Naive thymus-derived CD8-positive, alpha-beta T cell (primary cell): ENCODE data around the gene HRH4. TPM values are rescaled to one million over a fixed set of nuclear protein-coding genes. Genes with fewer than 3 reads are reported as not detected.

ENCODE experiments used
- ATAC-seq, 2 donors: fragments of 150-1000 bp; cut with Tn5 transposase in 1 of 2; sonication (Bioruptor Pico), chemical (Tn5 transposase) in 1 of 2; 1 replicate in 1 of 2; 2 replicates in 1 of 2; pipeline ENCODE4 v1.10.0; 2021; ENCODE audit warnings: mild to moderate bottlenecking in 2 of 2, moderate library complexity in 2 of 2
- POLR2A ChIA-PET: fragments of 350-600 bp; sonication (Branson Sonifier 250); formaldehyde crosslinking; loops from one replicate; lab custom pipeline; 2021; ENCODE audit warnings: antibody characterized with exemption; lab: Charles Lee
- DNase-seq, 10 donors: peaks; one replicate each; pipeline versions ENCODE4 v3.0.0 to v3.0.0-alpha.2; 2020 to 2022
- H3K27ac Mint-ChIP-seq, 10 donors: one replicate each; pipeline ENCODE4 v1.8.0; 2020 to 2022; ENCODE audit warnings: mild to moderate bottlenecking in 10 of 10, mixed read lengths in 10 of 10, moderate library complexity in 4 of 10, inconsistent platforms in 1 of 10
- H3K27me3 Mint-ChIP-seq, 5 donors: one replicate each; pipeline ENCODE4 v1.8.0; 2021 to 2022; ENCODE audit warnings: mixed read lengths in 5 of 5
- H3K36me3 Mint-ChIP-seq, 3 donors: one replicate each; pipeline ENCODE4 v1.8.0; 2020 to 2022; ENCODE audit warnings: mixed read lengths in 3 of 3, mild to moderate bottlenecking in 2 of 3, inconsistent platforms in 1 of 3
- H3K4me1 Mint-ChIP-seq, 4 donors: one replicate each; pipeline ENCODE4 v1.8.0; 2021 to 2022; ENCODE audit warnings: mixed read lengths in 4 of 4
- H3K4me3 Mint-ChIP-seq, 10 donors: one replicate each; pipeline ENCODE4 v1.8.0; 2020 to 2022; ENCODE audit warnings: mild to moderate bottlenecking in 10 of 10, mixed read lengths in 10 of 10, moderate library complexity in 6 of 10, inconsistent platforms in 1 of 10
- H3K9me3 Mint-ChIP-seq, 9 donors: one replicate each; pipeline ENCODE4 v1.8.0; 2020 to 2022; ENCODE audit warnings: mixed read lengths in 9 of 9, mild to moderate bottlenecking in 3 of 9, inconsistent platforms in 1 of 9, moderate library complexity in 1 of 9
- polyA plus RNA-seq, 3 donors: library from polyadenylated mRNA; unstranded; fragments of 300-500 nt; fragmentation: Illumina TruSeq; gene quantifications; one replicate each; pipeline ENCODE4 v1.2.3, GENCODE V29; 2021
- total RNA-seq, 8 experiments: library from RNA in 2 of 8; stranded (reverse) in 2 of 8; gene quantifications; one replicate each; pipeline ENCODE4 v1.2.3 and lab custom pipeline; 2021 to 2026

Gene HRH4
- total and polyA plus RNA-seq, 5 experiments from 2014 or later, result 0.29 TPM; not detected in 4

DNA sequence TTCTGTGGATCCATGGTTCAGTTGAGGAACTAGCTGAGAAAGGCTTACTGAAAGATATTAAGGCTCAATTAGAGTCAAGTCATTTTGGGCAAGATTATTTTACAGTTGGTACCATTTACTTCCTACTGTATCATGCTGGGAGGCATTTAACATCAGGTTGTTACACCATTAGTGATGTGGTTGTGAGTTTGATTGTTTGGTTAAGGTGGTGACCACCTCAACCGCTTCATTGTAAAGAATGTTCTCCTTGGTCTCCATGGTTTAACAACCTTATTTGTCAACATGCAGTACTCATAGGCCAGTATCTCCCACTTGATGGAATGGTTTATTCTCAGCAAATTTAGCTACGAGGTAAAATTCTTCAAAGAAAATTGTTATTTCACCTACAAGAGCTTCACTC, 34.1 kb downstream of the HRH4 start:
- ATAC-seq (no peak), DNase-seq (no peak)
- POLR2A ChIA-PET, result no interaction called here
- no peak overlapping the region for H3K4me3 Mint-ChIP-seq
- H3K27me3 Mint-ChIP-seq, result peaks cover 1 to 23% (median 10%) of the 10 kb centered on the region in 5 donors
- H3K27ac Mint-ChIP-seq, result no peak overlapping the region
- H3K4me1 Mint-ChIP-seq, result peaks cover 2 to 13% (median 6%) of the 10 kb centered on the region in 4 donors
- H3K36me3 Mint-ChIP-seq, result no peaks in the 10 kb centered on the region
- peaks cover 0 to 5% (median 0%) of the 10 kb centered on the region in 9 donors for H3K9me3 Mint-ChIP-seq

DNA sequence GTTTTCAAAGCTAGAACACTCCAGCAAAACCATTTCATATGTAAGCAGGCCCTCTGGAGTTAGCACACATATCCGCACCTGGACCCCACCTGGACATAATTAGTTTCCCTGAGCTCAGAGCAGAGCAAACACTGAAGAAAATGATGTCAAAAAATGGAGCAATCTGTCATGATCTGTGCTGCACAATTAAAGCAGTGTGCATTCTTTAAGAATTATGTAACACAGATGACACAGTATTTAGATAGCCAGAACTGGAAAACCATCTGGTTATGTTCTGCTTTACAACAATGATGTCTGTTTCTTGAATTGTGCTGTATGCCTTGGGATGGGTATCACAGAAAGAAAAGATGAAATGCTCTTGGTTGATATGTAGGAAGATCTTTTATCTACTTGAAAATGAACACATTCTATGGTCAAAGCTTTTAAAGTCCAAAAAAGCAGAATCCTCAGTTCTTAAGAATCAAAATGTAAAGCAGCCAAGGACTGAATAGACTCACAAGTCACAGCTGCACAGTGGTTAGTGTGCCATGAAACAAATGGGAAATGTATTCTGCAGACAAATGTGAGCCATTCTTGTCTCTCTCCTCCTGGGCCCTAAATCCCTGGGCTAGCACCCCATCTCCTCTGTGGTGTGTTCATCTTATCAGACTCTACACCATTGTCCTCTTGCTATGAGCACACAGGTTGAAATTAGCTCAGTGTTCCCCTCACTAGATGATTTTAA, 36.8 kb downstream of the HRH4 start:
- H3K4me3 Mint-ChIP-seq, result no peak overlapping the region
- H3K27me3 Mint-ChIP-seq, result peaks cover 4 to 23% (median 11%) of the 10 kb centered on the region in 5 donors
- H3K27ac Mint-ChIP-seq, result no peak overlapping the region
- DNase-seq (no peak), ATAC-seq (no peak)
- POLR2A ChIA-PET, result no interaction called here
- H3K9me3 Mint-ChIP-seq, result peaks cover 0 to 5% (median 0%) of the 10 kb centered on the region in 9 donors
- peaks cover 0 to 6% (median under 1%) of the 10 kb centered on the region in 4 donors for H3K4me1 Mint-ChIP-seq
- no peaks in the 10 kb centered on the region for H3K36me3 Mint-ChIP-seq

DNA sequence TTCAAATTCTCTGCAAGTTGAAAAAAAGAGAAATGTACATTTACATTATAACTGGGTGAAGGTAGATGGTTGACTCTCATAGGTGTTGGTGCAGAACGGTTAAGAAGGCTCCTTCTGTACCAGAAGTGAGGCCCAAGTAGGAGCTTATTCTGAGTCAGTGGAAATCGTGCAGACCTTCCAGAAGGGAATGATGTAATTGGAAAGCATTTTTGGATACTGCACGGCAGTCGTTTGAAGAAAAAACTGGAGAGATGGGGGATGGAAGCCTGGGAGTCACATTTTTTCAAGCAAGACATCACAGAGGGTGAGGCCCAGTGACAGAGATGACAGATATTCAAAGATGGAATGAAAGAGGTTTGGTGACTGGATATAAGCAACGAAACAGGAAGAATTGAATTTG, 39.4 kb downstream of the HRH4 start:
- Mint-ChIP-seq H3K4me3 (no peak overlapping the region), H3K4me1 (no peaks in the 10 kb centered on the region), H3K27me3 (peaks cover 2 to 12% (median 8%) of the 10 kb centered on the region in 5 donors), H3K36me3 (no peaks in the 10 kb centered on the region), H3K9me3 (no peaks in the 10 kb centered on the region), H3K27ac (no peak overlapping the region)
- POLR2A ChIA-PET, result interaction anchor here (0.7 kb wide), 1 partner anchor 137 kb away, joined by 3 read pairs; no protein-coding TSS in a partner anchor
- DNase-seq, result no peak
- ATAC-seq, result no peak

GRCh38 chr18:24500217-24500616, 39.8 kb downstream of the HRH4 start:
- Mint-ChIP-seq H3K27me3 (peaks cover under 1 to 12% (median 8%) of the 10 kb centered on the region in 5 donors), H3K9me3 (no peaks in the 10 kb centered on the region), H3K27ac (no peak overlapping the region), H3K36me3 (no peaks in the 10 kb centered on the region), H3K4me3 (no peak overlapping the region), H3K4me1 (no peaks in the 10 kb centered on the region)
- ATAC-seq, result no peak
- no peak for DNase-seq
- POLR2A ChIA-PET, result no interaction called here

DNA sequence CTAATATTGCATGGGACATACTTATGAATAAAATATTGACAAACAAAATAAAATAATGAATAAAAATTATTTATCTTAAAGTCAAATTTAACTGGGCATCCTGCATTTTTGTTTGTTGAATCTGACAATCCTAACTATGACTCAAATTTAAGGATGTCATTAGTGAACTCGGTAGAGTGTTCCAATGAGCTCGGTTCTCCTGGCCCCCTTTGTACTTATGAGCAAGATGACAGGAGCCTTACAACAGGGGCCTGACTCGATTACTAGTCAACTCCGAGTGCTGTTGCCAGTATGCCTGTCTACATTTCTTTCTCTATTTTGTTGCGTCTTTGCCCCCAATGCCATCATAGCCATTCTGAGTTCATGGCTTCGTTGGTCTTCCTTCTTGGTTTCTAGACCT, 40.3 kb downstream of the HRH4 start:
- Mint-ChIP-seq H3K9me3 (no peaks in the 10 kb centered on the region), H3K27me3 (peaks cover 1 to 12% (median 8%) of the 10 kb centered on the region in 5 donors), H3K27ac (no peak overlapping the region), H3K36me3 (no peaks in the 10 kb centered on the region), H3K4me3 (no peak overlapping the region), H3K4me1 (no peaks in the 10 kb centered on the region)
- DNase-seq, result no peak
- POLR2A ChIA-PET, result no interaction called here
- ATAC-seq, result no peak

DNA sequence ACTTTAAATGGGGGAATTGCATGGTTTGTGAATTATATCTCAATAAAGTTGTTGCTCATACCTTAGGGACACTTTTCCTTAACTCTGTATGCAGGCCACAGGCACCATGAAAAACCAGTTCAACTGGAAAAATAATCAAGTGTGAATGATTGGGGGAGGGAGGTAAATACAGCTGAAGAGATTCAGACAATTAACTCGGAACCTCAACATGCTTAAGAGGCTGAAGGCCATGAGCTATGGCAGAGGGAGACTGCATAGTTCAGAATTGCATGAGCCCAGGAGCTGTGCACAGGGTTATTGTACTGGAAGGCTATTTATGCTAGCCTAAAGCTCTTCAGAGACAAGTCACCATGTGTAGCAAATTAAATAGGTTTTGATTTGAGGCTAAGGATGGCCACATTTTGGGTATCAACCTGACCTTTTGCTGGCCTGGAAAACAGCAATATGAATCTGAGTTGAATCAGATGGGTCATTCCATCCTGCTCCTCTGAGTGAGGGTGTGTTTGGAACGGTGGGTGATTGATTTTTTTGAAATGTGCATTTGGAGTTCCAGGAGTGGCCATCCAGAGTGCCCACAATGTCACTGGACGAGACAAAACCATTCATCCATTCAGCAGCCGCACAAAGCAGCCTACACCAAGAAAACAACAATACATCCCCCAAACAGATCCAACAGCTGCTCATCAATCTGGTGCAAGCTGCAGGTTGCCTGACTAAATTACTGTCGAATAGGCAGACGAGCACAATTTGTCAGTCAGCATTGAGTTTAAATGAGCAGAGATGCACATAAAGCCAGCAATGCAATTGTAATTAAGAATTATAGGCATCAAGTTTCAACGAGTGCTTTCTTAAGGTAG, 42.5 kb downstream of the HRH4 start:
- Mint-ChIP-seq H3K4me1 (no peaks in the 10 kb centered on the region), H3K27ac (no peak overlapping the region), H3K9me3 (no peaks in the 10 kb centered on the region), H3K4me3 (no peak overlapping the region), H3K36me3 (no peaks in the 10 kb centered on the region), H3K27me3 (peaks cover 2 to 12% (median 4%) of the 10 kb centered on the region in 5 donors)
- no peak for ATAC-seq
- DNase-seq, result no peak
- POLR2A ChIA-PET, result no interaction called here

DNA sequence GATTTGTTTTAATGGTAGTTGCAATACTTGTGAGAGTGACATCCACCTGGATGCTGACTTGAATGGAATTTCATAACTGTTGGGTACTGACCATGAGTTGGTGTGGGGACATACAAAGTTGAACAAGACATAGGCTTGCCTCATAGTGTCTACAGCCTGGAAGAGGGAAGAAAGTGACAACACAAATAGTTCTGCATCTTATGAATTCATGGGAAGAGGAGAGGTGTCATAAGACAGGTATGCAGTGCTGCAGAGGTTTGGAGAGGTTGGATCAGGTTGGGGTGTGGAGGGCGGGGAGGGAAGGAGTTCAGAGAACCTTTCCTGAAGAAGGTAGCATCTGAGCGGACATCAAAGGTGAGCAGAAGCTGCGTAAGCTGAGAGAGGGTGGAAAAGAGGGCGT, 44.0 kb downstream of the HRH4 start:
- Mint-ChIP-seq H3K27ac (no peak overlapping the region), H3K36me3 (no peaks in the 10 kb centered on the region), H3K9me3 (no peaks in the 10 kb centered on the region), H3K4me3 (no peak overlapping the region), H3K27me3 (peaks cover 0 to 4% (median 3%) of the 10 kb centered on the region in 5 donors), H3K4me1 (no peaks in the 10 kb centered on the region)
- POLR2A ChIA-PET, result interaction anchor here (0.7 kb wide), 1 partner anchor 1008 kb away, joined by 4 read pairs; no protein-coding TSS in a partner anchor
- DNase-seq (no peak), ATAC-seq (no peak)

- no peaks in the 10 kb centered on the region for H3K36me3 Mint-ChIP-seq
- no peaks in the 10 kb centered on the region for H3K9me3 Mint-ChIP-seq
- H3K4me3 Mint-ChIP-seq, result no peak overlapping the region
- H3K27me3 Mint-ChIP-seq, result peaks cover 0 to 3% (median 1%) of the 10 kb centered on the region in 5 donors
- ATAC-seq (no peak), DNase-seq (no peak)
- H3K4me1 Mint-ChIP-seq, result no peaks in the 10 kb centered on the region
- no peak overlapping the region for H3K27ac Mint-ChIP-seq
- POLR2A ChIA-PET, result no interaction called here
Measured at GRCh38 chr18:24506175-24506574, 45.7 kb downstream of the HRH4 start.

- H3K27ac Mint-ChIP-seq, result no peak overlapping the region
- H3K27me3 Mint-ChIP-seq, result peaks cover 0 to 3% (median 0%) of the 10 kb centered on the region in 5 donors
- no peaks in the 10 kb centered on the region for H3K9me3 Mint-ChIP-seq
- H3K4me1 Mint-ChIP-seq, result no peaks in the 10 kb centered on the region
- DNase-seq (no peak), ATAC-seq (no peak)
- POLR2A ChIA-PET, result no interaction called here
- H3K36me3 Mint-ChIP-seq, result no peaks in the 10 kb centered on the region
- H3K4me3 Mint-ChIP-seq, result no peak overlapping the region
Measured at GRCh38 chr18:24509435-24509834, 49.0 kb downstream of the HRH4 start.

GRCh38 chr18:24514439-24514838, 54.0 kb downstream of the HRH4 start:
- H3K27ac Mint-ChIP-seq, result no peak overlapping the region
- no peaks in the 10 kb centered on the region for H3K36me3 Mint-ChIP-seq
- no peaks in the 10 kb centered on the region for H3K4me1 Mint-ChIP-seq
- no peaks in the 10 kb centered on the region for H3K9me3 Mint-ChIP-seq
- POLR2A ChIA-PET, result interaction anchor here (0.6 kb wide), 1 partner anchor 1387 kb away, joined by 4 read pairs; no protein-coding TSS in a partner anchor
- H3K4me3 Mint-ChIP-seq, result no peak overlapping the region
- DNase-seq (peak in 2 of 10 donors; percentile 13 to 17), ATAC-seq (no peak)
- peaks cover 0 to 7% (median 0%) of the 10 kb centered on the region in 5 donors for H3K27me3 Mint-ChIP-seq

GRCh38 chr18:24515721-24516120, 55.3 kb downstream of the HRH4 start:
- H3K9me3 Mint-ChIP-seq, result no peaks in the 10 kb centered on the region
- no peak overlapping the region for H3K4me3 Mint-ChIP-seq
- DNase-seq, result no peak
- H3K27me3 Mint-ChIP-seq, result peaks cover 0 to 7% (median 0%) of the 10 kb centered on the region in 5 donors
- no peak for ATAC-seq
- H3K36me3 Mint-ChIP-seq, result no peaks in the 10 kb centered on the region
- H3K27ac Mint-ChIP-seq, result no peak overlapping the region
- H3K4me1 Mint-ChIP-seq, result no peaks in the 10 kb centered on the region
- POLR2A ChIA-PET, result no interaction called here

DNA sequence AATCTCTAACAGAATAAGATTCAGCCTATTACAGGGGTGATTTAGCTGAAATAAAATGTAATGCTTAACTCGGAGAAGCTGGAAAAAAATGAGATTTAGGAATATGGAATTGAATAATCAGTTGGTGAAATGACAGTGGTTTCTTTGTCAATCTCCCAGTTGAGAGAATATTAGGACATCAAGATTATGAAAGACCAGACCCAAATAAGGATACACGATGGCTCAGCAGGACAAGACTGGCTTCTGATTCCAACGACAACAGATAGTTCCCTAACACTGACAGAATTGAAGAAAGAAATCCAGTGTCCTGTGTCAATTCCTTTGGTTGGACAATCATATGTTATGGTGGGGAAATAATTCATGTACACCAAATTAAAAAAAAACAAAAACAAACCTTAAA, 55.8 kb downstream of the HRH4 start:
- H3K27me3 Mint-ChIP-seq, result peaks cover 0 to 7% (median 0%) of the 10 kb centered on the region in 5 donors
- POLR2A ChIA-PET, result no interaction called here
- H3K4me3 Mint-ChIP-seq, result no peak overlapping the region
- DNase-seq (no peak), ATAC-seq (no peak)
- no peak overlapping the region for H3K27ac Mint-ChIP-seq
- no peaks in the 10 kb centered on the region for H3K9me3 Mint-ChIP-seq
- H3K4me1 Mint-ChIP-seq, result no peaks in the 10 kb centered on the region
- H3K36me3 Mint-ChIP-seq, result no peaks in the 10 kb centered on the region

DNA sequence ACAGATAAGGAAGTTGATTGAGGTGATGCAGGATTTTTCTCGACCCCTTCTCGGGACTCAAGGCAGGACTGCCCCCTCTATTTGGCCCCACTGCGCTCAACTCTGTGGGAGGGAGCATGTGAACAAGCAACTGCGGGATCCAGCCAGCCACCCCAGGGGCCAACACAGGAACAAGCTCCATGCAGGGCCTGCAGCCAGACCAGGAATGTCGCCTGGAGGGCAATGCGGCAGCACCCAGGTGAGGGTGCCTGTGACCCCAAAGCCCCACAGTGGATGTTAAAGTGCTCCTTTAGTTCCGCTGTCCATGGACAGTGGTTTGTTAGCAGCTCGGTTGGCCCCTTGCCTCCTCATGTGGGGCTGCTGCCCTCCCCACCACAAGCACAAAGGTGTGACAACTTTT, 57.1 kb downstream of the HRH4 start:
- H3K4me1 Mint-ChIP-seq, result no peaks in the 10 kb centered on the region
- ATAC-seq, result no peak
- no peak overlapping the region for H3K27ac Mint-ChIP-seq
- H3K27me3 Mint-ChIP-seq, result peaks cover 0 to 7% (median 0%) of the 10 kb centered on the region in 5 donors
- no peaks in the 10 kb centered on the region for H3K9me3 Mint-ChIP-seq
- POLR2A ChIA-PET, result no interaction called here
- H3K4me3 Mint-ChIP-seq, result no peak overlapping the region
- H3K36me3 Mint-ChIP-seq, result no peaks in the 10 kb centered on the region
- DNase-seq, result no peak
